H1 (cell line): Measurements from ENCODE around the gene ATOH8. TPM values are rescaled to one million over a fixed set of nuclear protein-coding genes. Genes with fewer than 3 reads are reported as not detected.

ENCODE experiments used
- CTCF ChIA-PET: fragments of 300-600 bp; sonication (Branson Sonifier 250); formaldehyde crosslinking; loops from one replicate; lab custom pipeline; 2021; ENCODE audit not compliant: partially characterized antibody; lab: Charles Lee
- POLR2A ChIA-PET: fragments of 300-600 bp; sonication (Branson Sonifier 250); formaldehyde crosslinking; loops from one replicate; lab custom pipeline; 2021; ENCODE audit warnings: inconsistent platforms; ENCODE audit not compliant: partially characterized antibody; lab: Charles Lee
- DNase-seq, 2 experiments: peaks; one replicate each; pipeline versions ENCODE4 v3.0.0 to v3.0.0-alpha.2; 2010 to 2022; ENCODE audit warnings: low spot score in 2 of 2, low read depth in 1 of 2, mixed read lengths in 1 of 2
- FAIRE-seq: peaks from 2 replicates; lab custom pipeline; 2011; peaks lifted over from hg19 to GRCh38; lab: Jason Lieb, UNC
- H2AFZ ChIP-seq: 2 replicates; pipeline ENCODE4 v1.8.1; 2012; ENCODE audit warnings: low read length, inconsistent platforms
- H2AK5ac ChIP-seq: 2 replicates; pipeline ENCODE4 v1.6.1; 2013; ENCODE audit warnings: low read depth, low read length
- H2BK120ac ChIP-seq: replicated peaks from 2 replicates; pipeline ENCODE3; 2013; ENCODE audit warnings: low read depth, low read length, inconsistent platforms
- H2BK12ac ChIP-seq: 2 replicates; pipeline ENCODE4 v1.6.1; 2013; ENCODE audit warnings: low read depth, low read length
- H2BK15ac ChIP-seq: 2 replicates; pipeline ENCODE4 v1.6.1; 2013; ENCODE audit warnings: low read length
- H2BK20ac ChIP-seq: 2 replicates; pipeline ENCODE4 v1.6.1; 2013; ENCODE audit warnings: low read length
- H2BK5ac ChIP-seq: 2 replicates; pipeline ENCODE4 v1.6.1; 2013; ENCODE audit warnings: low read depth, low read length
- H3K14ac ChIP-seq: 2 replicates; pipeline ENCODE4 v1.6.1; 2013; ENCODE audit warnings: inconsistent platforms; ENCODE audit not compliant: insufficient read length
- H3K18ac ChIP-seq: 2 replicates; pipeline ENCODE4 v1.6.1; 2013; ENCODE audit warnings: low read length; ENCODE audit errors: extremely low read depth
- H3K23ac ChIP-seq: 2 replicates; pipeline ENCODE4 v1.6.1; 2013; ENCODE audit warnings: inconsistent platforms; ENCODE audit not compliant: insufficient read length
- H3K23me2 ChIP-seq: 2 replicates; pipeline ENCODE4 v1.6.1; 2013; ENCODE audit warnings: low read depth, low read length
- H3K27ac ChIP-seq: 2 replicates; pipeline ENCODE4 v1.6.1; 2011; ENCODE audit warnings: low read depth, low read length, inconsistent platforms
- H3K27me3 ChIP-seq, 4 experiments: replicated peaks in 1 of 4; 1 replicate in 1 of 4; 2 replicates in 3 of 4; pipeline versions ENCODE4 v1.6.1 to v1.8.1; 2011 to 2013; ENCODE audit warnings: low read length in 3 of 4, mild to moderate bottlenecking in 3 of 4, inconsistent platforms in 2 of 4, mixed read lengths in 2 of 4, moderate library complexity in 1 of 4; ENCODE audit not compliant: control insufficient read depth in 3 of 4, insufficient read depth in 3 of 4; ENCODE audit errors: extremely low read depth in 1 of 4
- H3K36me3 ChIP-seq, 4 experiments: 2 replicates each; pipeline versions ENCODE4 v1.6.1 to v1.8.1; 2011 to 2013; ENCODE audit warnings: mild to moderate bottlenecking in 4 of 4, low read length in 3 of 4, moderate library complexity in 2 of 4, control low read depth in 1 of 4, inconsistent platforms in 1 of 4; ENCODE audit not compliant: insufficient read depth in 4 of 4, control insufficient read depth in 2 of 4
- H3K4ac ChIP-seq: replicated peaks from 2 replicates; pipeline ENCODE3; 2013; ENCODE audit warnings: low read length, low read depth, mixed read lengths, inconsistent platforms; ENCODE audit not compliant: insufficient read length
- H3K4me1 ChIP-seq, 4 experiments: replicated peaks in 1 of 4; 1 replicate in 1 of 4; 2 replicates in 3 of 4; pipeline versions ENCODE4 v1.6.1 to v1.8.1; 2011 to 2013; ENCODE audit warnings: low read length in 3 of 4, inconsistent platforms in 2 of 4, mixed read lengths in 1 of 4; ENCODE audit not compliant: insufficient read depth in 4 of 4, control insufficient read depth in 3 of 4
- H3K4me2 ChIP-seq, 2 experiments: 2 replicates each; pipeline versions ENCODE4 v1.6.1 to v1.8.1; 2011 to 2013; ENCODE audit warnings: low read depth in 2 of 2, low read length in 2 of 2, control low read depth in 1 of 2, inconsistent platforms in 1 of 2, mild to moderate bottlenecking in 1 of 2; ENCODE audit not compliant: insufficient read depth in 1 of 2
- H3K4me3 ChIP-seq, 4 experiments: fragments of 200-600, 300-600 bp in 1 of 4; sonication (generic), shearing (Covaris generic), sonication (Bioruptor Twin) in 1 of 4; 2 replicates each; pipeline versions ENCODE4 v1.5.1 to v1.8.1; 2011 to 2016; ENCODE audit warnings: low read length in 4 of 4, low read depth in 3 of 4, control low read depth in 2 of 4, inconsistent platforms in 2 of 4, mild to moderate bottlenecking in 2 of 4, mixed read lengths in 1 of 4, moderate library complexity in 1 of 4; ENCODE audit not compliant: insufficient read depth in 2 of 4; ENCODE audit errors: extremely low read depth in 1 of 4
- H3K56ac ChIP-seq: replicated peaks from 2 replicates; pipeline ENCODE3; 2013; ENCODE audit warnings: low read depth, mild to moderate bottlenecking, mixed read lengths, low read length, inconsistent platforms; ENCODE audit not compliant: insufficient read length
- H3K79me1 ChIP-seq: 2 replicates; pipeline ENCODE4 v1.6.1; 2013; ENCODE audit warnings: low read depth, low read length, control low read depth
- H3K79me2 ChIP-seq, 2 experiments: 2 replicates each; pipeline versions ENCODE4 v1.6.1 to v1.8.1; 2012 to 2013; ENCODE audit warnings: low read length in 2 of 2, mild to moderate bottlenecking in 2 of 2, inconsistent platforms in 1 of 2; ENCODE audit not compliant: insufficient read depth in 2 of 2, control insufficient read depth in 1 of 2
- H3K9ac ChIP-seq, 4 experiments: replicated peaks in 1 of 4; 1 replicate in 1 of 4; 2 replicates in 3 of 4; pipeline versions ENCODE4 v1.6.1 to v1.8.1; 2011 to 2013; ENCODE audit warnings: low read depth in 3 of 4, low read length in 3 of 4, control low read depth in 2 of 4, mild to moderate bottlenecking in 2 of 4, moderate library complexity in 2 of 4, inconsistent platforms in 1 of 4; ENCODE audit errors: extremely low read depth in 1 of 4
- H3K9me3 ChIP-seq, 2 experiments: 2 replicates each; pipeline versions ENCODE4 v1.6.1 to v1.8.1; 2012 to 2013; ENCODE audit warnings: mild to moderate bottlenecking in 2 of 2, moderate library complexity in 2 of 2, control low read depth in 1 of 2, inconsistent platforms in 1 of 2, low read depth in 1 of 2, low read length in 1 of 2, mixed read lengths in 1 of 2; ENCODE audit not compliant: insufficient read depth in 2 of 2
- H4K20me1 ChIP-seq, 2 experiments: replicated peaks in 1 of 2; 2 replicates each; pipeline versions ENCODE3 to v1.8.1; 2011 to 2013; ENCODE audit warnings: inconsistent platforms in 2 of 2, low read length in 2 of 2, mild to moderate bottlenecking in 1 of 2; ENCODE audit not compliant: insufficient read depth in 2 of 2, control insufficient read depth in 1 of 2
- H4K5ac ChIP-seq: 2 replicates; pipeline ENCODE4 v1.6.1; 2013; ENCODE audit warnings: low read length, low read depth, mixed read lengths, inconsistent platforms; ENCODE audit not compliant: insufficient read length
- H4K8ac ChIP-seq: 2 replicates; pipeline ENCODE4 v1.8.0; 2013; ENCODE audit warnings: mild to moderate bottlenecking, moderate library complexity, low read length, inconsistent platforms; ENCODE audit not compliant: insufficient read depth; ENCODE audit errors: extremely low read depth
- H4K91ac ChIP-seq: replicated peaks from 2 replicates; pipeline ENCODE3; 2013; ENCODE audit warnings: low read length, mixed read lengths, inconsistent platforms; ENCODE audit not compliant: insufficient read length
- GABPA ChIP-seq: IDR thresholded peaks from 2 replicates; pipeline ENCODE4 v1.6.1; 2011; ENCODE audit warnings: mild to moderate bottlenecking, low read length, moderate library complexity, borderline replicate concordance; ENCODE audit not compliant: insufficient read depth
- WGBS, 2 experiments: shearing (Covaris generic) in 1 of 2; methylation state at CpG; one replicate each; pipeline versions ENCODE4 v1.1.6 to v1.1.7; 2013 to 2015; ENCODE audit warnings: low lambda C conversion rate in 2 of 2, mixed read lengths in 2 of 2, inconsistent platforms in 1 of 2, low coverage in 1 of 2, missing lambda C conversion rate in 1 of 2; ENCODE audit not compliant: insufficient replicate concordance in 2 of 2, insufficient coverage in 1 of 2, insufficient read length in 1 of 2; ENCODE audit errors: extremely low coverage in 1 of 2, missing lambda C conversion rate in 1 of 2; 5-methylcytosine and 5-hydroxymethylcytosine counted together
- polyA plus RNA-seq, 7 experiments: library from polyadenylated mRNA; depleted of rRNA in 3 of 7; stranded (reverse) in 5 of 7; unstranded in 2 of 7; fragments of >200 nt in 5 of 7; fragments of 200-250 nt in 2 of 7; gene quantifications; 1 replicate in 5 of 7; 2 replicates in 1 of 7; 4 replicates in 1 of 7; pipeline versions ENCODE4 v1.2.1 to v1.2.3, GENCODE V29; 2011 to 2013; ENCODE audit warnings: missing spikeins in 2 of 7, mixed read lengths in 2 of 7
- total RNA-seq: library from RNA; stranded (reverse); fragmentation: NEBNext Ultra II Directional; extraction: Animal tissue kit (Norgen Biotek cat#: 25700); gene quantifications from 2 replicates; pipeline ENCODE4 v1.2.1, GENCODE V29; 2021

The ATOH8 gene
- total and polyA plus RNA-seq, 2 of the 8 experiments (the other 6 are each of a cell fraction or from before 2014, with no cell fraction given), result 0.50 to 0.53 TPM

DNA sequence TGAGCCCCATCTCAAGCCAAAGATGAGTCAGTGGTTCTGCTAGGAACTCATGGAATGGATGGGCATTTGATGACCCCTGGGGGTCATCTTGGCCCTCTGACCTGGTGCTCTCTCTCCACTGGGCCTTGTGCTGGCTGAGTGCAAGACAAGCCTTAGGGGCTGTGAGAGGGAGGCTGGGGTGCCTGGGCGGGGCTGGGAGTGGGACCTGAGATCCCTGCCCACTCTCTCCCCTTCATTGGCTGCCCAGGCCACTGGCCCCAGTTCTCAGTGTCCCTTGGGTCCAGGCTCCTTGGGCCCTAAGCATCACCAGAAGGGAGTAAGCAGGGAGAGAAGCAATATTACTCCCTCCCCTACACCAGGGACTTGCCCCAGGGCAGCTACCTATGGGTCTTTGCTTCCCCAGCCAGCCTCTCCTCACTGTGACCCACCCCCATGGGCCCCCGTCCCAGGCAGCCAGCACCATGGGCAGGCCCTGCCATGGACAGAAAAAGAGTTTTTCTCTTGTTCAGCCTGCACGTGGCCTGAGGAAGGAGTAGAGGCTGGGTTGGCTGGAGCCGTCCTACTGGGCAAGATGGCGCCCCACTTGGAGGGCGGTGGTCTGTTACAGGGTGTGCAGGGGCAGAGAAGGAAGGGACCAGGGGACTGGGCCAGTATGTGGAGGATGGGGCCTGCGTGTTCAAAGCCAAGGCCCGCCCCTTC, 33.6 kb downstream of the ATOH8 start:
- Histone ChIP-seq H4K5ac (no peak overlapping the region), H3K79me1 (no peaks in the 10 kb centered on the region), H4K8ac (no peak overlapping the region), H3K4ac (no peak overlapping the region), H3K4me1 (peaks cover 0 to 5% (median 2%) of the 10 kb centered on the region in 4 experiments; a peak in 4 of 7 replicates), H2BK120ac (no peak overlapping the region), H3K23me2 (no peaks in the 10 kb centered on the region), H2BK12ac (no peak overlapping the region), H3K36me3 (no peaks in the 10 kb centered on the region), H2AK5ac (no peak overlapping the region), H3K9ac (no peak overlapping the region), H3K56ac (no peak overlapping the region), H3K18ac (no peak overlapping the region), H3K9me3 (no peaks in the 10 kb centered on the region), H3K23ac (no peak overlapping the region), H3K27ac (no peak overlapping the region), H2BK15ac (no peak overlapping the region), H3K27me3 (no peaks in the 10 kb centered on the region), H2BK20ac (no peak overlapping the region), H4K20me1 (no peaks in the 10 kb centered on the region), H4K91ac (no peak overlapping the region), H3K4me3 (no peak overlapping the region), H3K4me2 (no peak overlapping the region), H2BK5ac (no peak overlapping the region), H3K79me2 (no peaks in the 10 kb centered on the region), H3K14ac (no peak overlapping the region), H2AFZ (no peak overlapping the region)
- ChIA-PET CTCF (interaction anchor here (1.7 to 38.6 kb wide), 4 partner anchors 8 to 63 kb away, joined by 6 to 986 read pairs (median 8); partner anchors contain the start of gene ATOH8), POLR2A (no interaction called here)
- DNase-seq (no peak), FAIRE-seq (no peak)
- 77% methylated on average over 7 of the region's 8 CpGs; no CpG with 5 or more reads in 1 of the 2 experiments for WGBS, 2 experiments
- no peak for TF ChIP-seq GABPA
